PC-9 (cell line): Measurements from ENCODE around the gene TRMT112. TPM values are rescaled to one million over a fixed set of nuclear protein-coding genes. Genes with fewer than 3 reads are reported as not detected.

ENCODE experiments used
- BruUV-seq: library from RNA; stranded (reverse); fragments of 400-500 nt; replicated peaks from 2 replicates; lab custom pipeline; 2021; lab: Mats Ljungman, UMichigan
- CTCF ChIA-PET: fragments of 300-600 bp; sonication (Branson Sonifier 250); formaldehyde crosslinking; loops from one replicate; lab custom pipeline; 2022; ENCODE audit warnings: antibody characterized with exemption; lab: Charles Lee
- POLR2A ChIA-PET: fragments of 300-600 bp; sonication (Branson Sonifier 250); formaldehyde crosslinking; loops from one replicate; lab custom pipeline; 2022; ENCODE audit warnings: antibody characterized with exemption; ENCODE audit not compliant: unreplicated experiment; lab: Charles Lee
- DNase-seq, 2 experiments: peaks; one replicate each; pipeline versions ENCODE4 v3.0.0 to v3.0.0-alpha.2; 2015 to 2022; ENCODE audit warnings: mixed read lengths in 1 of 2
- H2AFZ ChIP-seq: fragments of 200-600 bp; sonication (generic); 2 replicates; pipeline ENCODE4 v1.8.1; 2017; ENCODE audit warnings: antibody characterized with exemption
- H3F3A ChIP-seq: fragments of 200-600 bp; sonication (generic); 2 replicates; pipeline ENCODE4 v1.8.1; 2017; ENCODE audit warnings: antibody characterized with exemption, mild to moderate bottlenecking, low read depth; ENCODE audit not compliant: insufficient read depth
- H3K27ac ChIP-seq: fragments of 200-600 bp; sonication (generic); 2 replicates; pipeline ENCODE4 v1.6.1; 2016; ENCODE audit warnings: mixed run types
- H3K27me3 ChIP-seq: fragments of 200-600 bp; sonication (generic); 2 replicates; pipeline ENCODE4 v1.6.1; 2016; ENCODE audit warnings: low read depth, mixed run types; ENCODE audit not compliant: insufficient read depth
- H3K36me3 ChIP-seq: fragments of 200-600 bp; sonication (generic); 2 replicates; pipeline ENCODE4 v1.6.1; 2016; ENCODE audit warnings: low read depth, mixed run types
- H3K4me1 ChIP-seq: fragments of 200-600 bp; sonication (generic); replicated peaks from 2 replicates; pipeline ENCODE4 v1.6.1; 2016; ENCODE audit warnings: mixed run types; ENCODE audit not compliant: insufficient read depth
- H3K4me2 ChIP-seq: fragments of 200-600 bp; sonication (generic); 2 replicates; pipeline ENCODE4 v1.6.1; 2017; ENCODE audit warnings: mixed run types
- H3K4me3 ChIP-seq: fragments of 200-600 bp; sonication (generic); 2 replicates; pipeline ENCODE4 v1.6.1; 2016; ENCODE audit warnings: mixed run types
- H3K79me2 ChIP-seq: fragments of 200-600 bp; sonication (generic); 2 replicates; pipeline ENCODE4 v1.6.1; 2017; ENCODE audit warnings: low read depth, mixed run types
- H3K9me2 ChIP-seq: fragments of 200-600 bp; sonication (generic); 2 replicates; pipeline ENCODE4 v1.8.1; 2017; ENCODE audit warnings: mild to moderate bottlenecking; ENCODE audit not compliant: insufficient read depth
- H3K9me3 ChIP-seq: fragments of 200-600 bp; sonication (generic); 2 replicates; pipeline ENCODE4 v1.8.1; 2016; ENCODE audit warnings: low read depth; ENCODE audit not compliant: insufficient read depth
- H4K20me1 ChIP-seq: fragments of 200-600 bp; sonication (generic); 2 replicates; pipeline ENCODE4 v1.8.1; 2017; ENCODE audit not compliant: insufficient read depth
- EZH2 ChIP-seq: fragments of 200-600 bp; sonication (generic); IDR thresholded peaks from 2 replicates; pipeline ENCODE4 v1.8.0; 2017; ENCODE audit warnings: antibody characterized with exemption, low read depth
- intact Hi-C: fragments of 100-400 bp; cut with micrococcal nuclease; formaldehyde crosslinking; loops from one replicate; pipeline ENCODE4 v1.10.0; 2022; ENCODE audit not compliant: unreplicated experiment
- total RNA-seq: library from RNA; stranded (reverse); gene quantifications from 2 replicates; pipeline ENCODE4 v1.2.3, GENCODE V29; 2021
- TF ChIP-seq, protein P1 (sequence below): fragments of 200-600 bp; sonication (generic); conservative IDR thresholded peaks from 2 replicates; pipeline ENCODE4 v1.6.1; 2017; ENCODE audit warnings: mixed run types, antibody characterized with exemption, mild to moderate bottlenecking, moderate library complexity

The TRMT112 gene
- total RNA-seq, 1 experiment from 2014 or later = 275 TPM

- H2AFZ ChIP-seq = no peak overlapping the region
- no peak overlapping the region for H3K4me3 ChIP-seq
- no peak overlapping the region for H3K27ac ChIP-seq
- intact Hi-C loops = no loop called here
- H3F3A ChIP-seq = peaks cover 17% of the 10 kb centered on the region; the same call in 1 of the 2 replicates
- BruUV-seq = no TSS peak
- H3K4me1 ChIP-seq = peaks cover 12% of the 10 kb centered on the region
- peak; percentile 23 to 27 for DNase-seq
- no peak overlapping the region for H3K4me2 ChIP-seq
- H3K79me2 ChIP-seq = no peaks in the 10 kb centered on the region
- no peaks in the 10 kb centered on the region for H3K9me2 ChIP-seq
- H4K20me1 ChIP-seq = no peaks in the 10 kb centered on the region
- 0 out of 2 replicates have a peak, but pooled peaks cover 7% of the 10 kb centered on the region for H3K27me3 ChIP-seq
- POLR2A ChIA-PET = no interaction called here
- H3K36me3 ChIP-seq = no peaks in the 10 kb centered on the region
- CTCF ChIA-PET = interaction anchor here (0.7 kb wide), 1 partner anchor 28 kb away, joined by 3 read pairs; no protein-coding TSS in a partner anchor
- TF ChIP-seq, protein P1, sequence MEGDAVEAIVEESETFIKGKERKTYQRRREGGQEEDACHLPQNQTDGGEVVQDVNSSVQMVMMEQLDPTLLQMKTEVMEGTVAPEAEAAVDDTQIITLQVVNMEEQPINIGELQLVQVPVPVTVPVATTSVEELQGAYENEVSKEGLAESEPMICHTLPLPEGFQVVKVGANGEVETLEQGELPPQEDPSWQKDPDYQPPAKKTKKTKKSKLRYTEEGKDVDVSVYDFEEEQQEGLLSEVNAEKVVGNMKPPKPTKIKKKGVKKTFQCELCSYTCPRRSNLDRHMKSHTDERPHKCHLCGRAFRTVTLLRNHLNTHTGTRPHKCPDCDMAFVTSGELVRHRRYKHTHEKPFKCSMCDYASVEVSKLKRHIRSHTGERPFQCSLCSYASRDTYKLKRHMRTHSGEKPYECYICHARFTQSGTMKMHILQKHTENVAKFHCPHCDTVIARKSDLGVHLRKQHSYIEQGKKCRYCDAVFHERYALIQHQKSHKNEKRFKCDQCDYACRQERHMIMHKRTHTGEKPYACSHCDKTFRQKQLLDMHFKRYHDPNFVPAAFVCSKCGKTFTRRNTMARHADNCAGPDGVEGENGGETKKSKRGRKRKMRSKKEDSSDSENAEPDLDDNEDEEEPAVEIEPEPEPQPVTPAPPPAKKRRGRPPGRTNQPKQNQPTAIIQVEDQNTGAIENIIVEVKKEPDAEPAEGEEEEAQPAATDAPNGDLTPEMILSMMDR = no peak
- TF ChIP-seq EZH2 = no peak
- H3K9me3 ChIP-seq = no peaks in the 10 kb centered on the region
These were observed 18.2 kb downstream of the TRMT112 start for GRCh38 chr11:64298966-64299846.

- ChIA-PET CTCF (no interaction called here), POLR2A (no interaction called here)
- BruUV-seq = no TSS peak
- H4K20me1 ChIP-seq = no peaks in the 10 kb centered on the region
- intact Hi-C loops = no loop called here
- peak in 1 of 2 experiments; percentile 32 for DNase-seq
- H3K36me3 ChIP-seq = no peaks in the 10 kb centered on the region
- no peak overlapping the region for H3K4me3 ChIP-seq
- no peak overlapping the region for H3K27ac ChIP-seq
- no peaks in the 10 kb centered on the region for H3K79me2 ChIP-seq
- H2AFZ ChIP-seq = no peak overlapping the region
- peaks cover 4% of the 10 kb centered on the region; the same call in 1 of the 2 replicates for H3K4me1 ChIP-seq
- H3K9me2 ChIP-seq = no peaks in the 10 kb centered on the region
- H3K4me2 ChIP-seq = no peak overlapping the region
- no peak for TF ChIP-seq EZH2
- TF ChIP-seq, protein P1 = no peak
- no peaks in the 10 kb centered on the region for H3K9me3 ChIP-seq
- H3K27me3 ChIP-seq = 0 out of 2 replicates have a peak, but pooled peaks cover 7% of the 10 kb centered on the region
- peaks cover 5% of the 10 kb centered on the region; the same call in 1 of the 2 replicates for H3F3A ChIP-seq
These were observed 19.5 kb downstream of the TRMT112 start for GRCh38 chr11:64297699-64298358.

DNA sequence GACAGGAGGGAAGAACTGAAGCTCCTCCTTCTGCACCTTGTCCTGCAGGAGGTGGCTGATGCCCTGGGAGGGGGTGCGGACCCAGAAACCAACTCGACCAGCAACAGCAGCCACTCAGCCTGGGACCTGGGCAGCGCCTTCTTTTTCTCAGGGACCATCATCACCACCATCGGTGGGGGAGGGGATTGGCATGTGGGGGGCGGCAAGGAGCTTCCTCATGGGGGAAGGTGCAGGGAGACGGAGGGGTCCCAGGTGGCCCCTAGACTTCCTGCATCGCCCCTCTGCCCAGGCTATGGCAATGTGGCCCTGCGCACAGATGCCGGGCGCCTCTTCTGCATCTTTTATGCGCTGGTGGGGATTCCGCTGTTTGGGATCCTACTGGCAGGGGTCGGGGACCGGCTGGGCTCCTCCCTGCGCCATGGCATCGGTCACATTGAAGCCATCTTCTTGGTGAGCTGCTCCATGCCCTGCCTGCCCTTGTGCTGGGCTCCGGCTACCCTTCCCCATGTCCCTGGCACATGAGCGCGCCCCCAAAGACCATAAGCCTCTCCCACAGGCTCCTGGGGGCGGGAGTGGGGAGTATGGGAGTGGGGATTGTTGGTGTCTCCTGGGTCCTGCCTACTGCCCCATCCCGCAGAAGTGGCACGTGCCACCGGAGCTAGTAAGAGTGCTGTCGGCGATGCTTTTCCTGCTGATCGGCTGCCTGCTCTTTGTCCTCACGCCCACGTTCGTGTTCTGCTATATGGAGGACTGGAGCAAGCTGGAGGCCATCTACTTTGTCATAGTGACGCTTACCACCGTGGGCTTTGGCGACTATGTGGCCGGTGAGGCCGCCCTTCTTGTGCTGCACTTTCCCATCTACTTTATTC lies 20.3 kb downstream of the TRMT112 start:
- Histone ChIP-seq H3F3A (peaks cover 4% of the 10 kb centered on the region; the same call in 1 of the 2 replicates), H3K27me3 (0 out of 2 replicates have a peak, but pooled peaks cover 7% of the 10 kb centered on the region), H3K4me1 (peaks cover 4% of the 10 kb centered on the region; the same call in 1 of the 2 replicates), H2AFZ (no peak overlapping the region), H3K4me2 (no peak overlapping the region), H3K9me2 (no peaks in the 10 kb centered on the region), H4K20me1 (no peaks in the 10 kb centered on the region), H3K9me3 (no peaks in the 10 kb centered on the region), H3K4me3 (no peak overlapping the region), H3K36me3 (no peaks in the 10 kb centered on the region), H3K79me2 (no peaks in the 10 kb centered on the region), H3K27ac (no peak overlapping the region)
- TF ChIP-seq, protein P1 = no peak
- no peak for TF ChIP-seq EZH2
- ChIA-PET POLR2A (no interaction called here), CTCF (no interaction called here)
- BruUV-seq = no TSS peak
- DNase-seq = peak in 1 of 2 experiments; percentile 10
- intact Hi-C loops = no loop called here
